OCI-LY7 (cell line): ENCODE data around the gene ZNF816. TPM values are rescaled to one million over a fixed set of nuclear protein-coding genes. Genes with fewer than 3 reads are reported as not detected.
"Not testable (repeated sequence)": the region's sequence is repeated elsewhere in the genome, so short reads cannot be mapped to it uniquely, and the experiment has no call there.

ENCODE experiments used
- BruUV-seq: library from RNA; stranded (reverse); fragments of 400-500 nt; replicated peaks from 2 replicates; lab custom pipeline; 2021; lab: Mats Ljungman, UMichigan
- CTCF ChIA-PET: fragments of 300-600 bp; sonication (Branson Sonifier 250); formaldehyde crosslinking; loops from one replicate; lab custom pipeline; 2022; ENCODE audit warnings: antibody characterized with exemption; ENCODE audit not compliant: unreplicated experiment; lab: Charles Lee
- POLR2A ChIA-PET: fragments of 300-600 bp; sonication (Branson Sonifier 250); formaldehyde crosslinking; loops from one replicate; lab custom pipeline; 2022; ENCODE audit warnings: antibody characterized with exemption; lab: Charles Lee
- DNase-seq: peaks from one replicate; pipeline ENCODE4 v3.0.0-alpha.2; 2015; ENCODE audit warnings: low spot score
- H2AFZ ChIP-seq: fragments of 200-600 bp; sonication (generic), shearing (Covaris generic); 2 replicates; pipeline ENCODE4 v1.6.1; 2014; ENCODE audit warnings: mild to moderate bottlenecking, antibody characterized with exemption, low read length, moderate library complexity
- H3K27ac ChIP-seq: fragments of 200-600 bp; sonication (generic); 2 replicates; pipeline ENCODE4 v1.5.1; 2014; ENCODE audit warnings: mixed run types, low read depth, mild to moderate bottlenecking, moderate library complexity, low read length, inconsistent platforms; ENCODE audit not compliant: poor library complexity, severe bottlenecking
- H3K36me3 ChIP-seq: fragments of 200-600 bp; sonication (generic); 2 replicates; pipeline ENCODE4 v1.6.1; 2014; ENCODE audit warnings: mild to moderate bottlenecking, antibody characterized with exemption, low read length, moderate library complexity, mixed read lengths; ENCODE audit not compliant: insufficient read depth
- H3K4me1 ChIP-seq: fragments of 200-600 bp; sonication (generic); 2 replicates; pipeline ENCODE4 v1.5.1; 2014; ENCODE audit warnings: mild to moderate bottlenecking, low read length; ENCODE audit not compliant: insufficient read depth, poor library complexity, severe bottlenecking
- H3K4me2 ChIP-seq: fragments of 200-600 bp; sonication (generic); 2 replicates; pipeline ENCODE4 v1.6.1; 2014; ENCODE audit warnings: mild to moderate bottlenecking, low read length
- H3K4me3 ChIP-seq: fragments of 200-600 bp; sonication (generic); 2 replicates; pipeline ENCODE4 v1.5.1; 2014; ENCODE audit warnings: mild to moderate bottlenecking, low read depth, low read length; ENCODE audit not compliant: poor library complexity, severe bottlenecking
- H3K79me2 ChIP-seq: fragments of 200-600 bp; sonication (generic); 2 replicates; pipeline ENCODE4 v1.6.1; 2016; ENCODE audit warnings: low read depth, mild to moderate bottlenecking, low read length, moderate library complexity, mixed read lengths; ENCODE audit not compliant: insufficient read depth
- H3K9me2 ChIP-seq: fragments of 200-600 bp; sonication (generic); 2 replicates; pipeline ENCODE4 v1.6.1; 2016; ENCODE audit warnings: mild to moderate bottlenecking, low read length, mixed read lengths; ENCODE audit not compliant: insufficient read depth
- H3K9me3 ChIP-seq: fragments of 200-600 bp; sonication (generic); 2 replicates; pipeline ENCODE4 v1.6.1; 2014; ENCODE audit warnings: mild to moderate bottlenecking, mixed run types, low read length, mixed read lengths
- H4K20me1 ChIP-seq: fragments of 200-600 bp; sonication (generic); 2 replicates; pipeline ENCODE4 v1.6.1; 2014; ENCODE audit warnings: mild to moderate bottlenecking, antibody characterized with exemption, low read length, moderate library complexity, mixed read lengths; ENCODE audit not compliant: insufficient read depth
- EZH2phosphoT487 ChIP-seq: fragments of 200-600 bp; sonication (generic); IDR thresholded peaks from 2 replicates; pipeline ENCODE4 v1.6.1; 2018; ENCODE audit warnings: low read depth, borderline replicate concordance, mild to moderate bottlenecking, mixed run types, antibody characterized with exemption, low read length, moderate library complexity, mixed read lengths
- intact Hi-C: fragments of 100-400 bp; cut with micrococcal nuclease; formaldehyde crosslinking; loops from one replicate; pipeline ENCODE4 v1.10.0; 2022; ENCODE audit not compliant: unreplicated experiment
- total RNA-seq, 2 experiments: library from RNA; depleted of rRNA in 1 of 2; stranded (reverse); fragments of >200 nt in 1 of 2; shearing (Covaris generic) in 1 of 2; gene quantifications; 2 replicates each; pipeline ENCODE4 v1.2.3, GENCODE V29; 2014 to 2022
- TF ChIP-seq, protein P1 (sequence below): fragments of 200-600 bp; sonication (generic); conservative IDR thresholded peaks from 2 replicates; pipeline ENCODE4 v1.5.1; 2014; ENCODE audit warnings: mild to moderate bottlenecking, antibody characterized with exemption, low read length, moderate library complexity, mixed read lengths

Gene ZNF816
- total RNA-seq, 2 experiments from 2014 or later = 8.6 to 8.8 TPM

DNA sequence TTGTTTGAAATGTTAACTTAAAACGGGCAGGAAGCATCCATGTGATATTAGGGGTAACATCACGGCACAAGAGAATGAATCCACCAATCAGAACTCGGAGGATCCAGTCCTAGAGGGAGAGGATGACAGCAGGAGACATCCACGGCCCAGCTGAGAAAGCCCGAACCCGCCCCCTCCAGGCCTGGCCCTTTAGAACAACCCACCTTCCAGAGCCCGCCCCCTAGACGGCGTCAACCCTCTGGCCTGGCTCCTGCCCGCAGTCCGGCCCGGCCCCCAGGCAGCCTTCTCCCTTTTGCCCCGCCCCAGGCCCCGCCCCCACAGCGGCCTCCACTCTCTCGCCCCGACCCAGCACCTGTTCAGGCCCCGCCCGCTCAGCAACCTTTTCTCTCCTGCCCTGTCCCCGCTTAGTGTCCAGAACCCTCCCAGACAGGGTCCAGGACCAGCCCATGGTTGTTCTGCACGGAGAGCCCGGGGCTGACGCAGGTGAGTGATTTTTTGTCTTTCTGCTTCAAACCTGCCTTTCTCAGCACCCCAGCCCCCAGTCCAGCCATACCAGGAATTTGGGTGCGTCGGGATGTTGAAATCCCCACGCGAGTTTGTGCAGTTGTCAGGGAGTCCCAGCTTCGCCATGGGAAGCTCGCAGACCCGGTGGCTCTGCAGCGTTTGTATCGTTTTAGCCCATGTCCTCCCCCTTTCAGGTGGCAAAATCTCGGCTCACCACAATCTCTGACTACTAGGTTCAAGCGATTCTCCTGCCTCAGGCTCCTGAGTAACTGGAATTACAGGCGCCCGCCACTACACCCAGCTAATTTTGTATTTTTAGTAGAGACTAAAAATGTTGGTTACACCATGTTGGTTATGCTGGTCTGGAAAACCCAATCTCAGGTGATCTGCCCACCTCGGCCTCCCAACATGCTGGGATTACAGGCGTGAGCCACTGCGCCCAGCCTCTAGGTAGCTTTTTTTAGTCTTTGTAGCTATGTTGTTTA lies 16.1 kb downstream of the ZNF816 start:
- H4K20me1 ChIP-seq = no peaks in the 10 kb centered on the region
- H3K9me2 ChIP-seq = no peaks in the 10 kb centered on the region
- peaks cover 3% of the 10 kb centered on the region for H3K4me1 ChIP-seq
- H3K4me2 ChIP-seq = no peak overlapping the region
- H3K36me3 ChIP-seq = peaks cover 33% of the 10 kb centered on the region
- H2AFZ ChIP-seq = no peak overlapping the region
- BruUV-seq = no TSS peak
- peaks cover 26% of the 10 kb centered on the region; the same call in 1 of the 2 replicates for H3K9me3 ChIP-seq
- DNase-seq = peak; percentile 13
- intact Hi-C loops = no loop called here
- no peak for TF ChIP-seq EZH2phosphoT487
- TF ChIP-seq, protein P1, sequence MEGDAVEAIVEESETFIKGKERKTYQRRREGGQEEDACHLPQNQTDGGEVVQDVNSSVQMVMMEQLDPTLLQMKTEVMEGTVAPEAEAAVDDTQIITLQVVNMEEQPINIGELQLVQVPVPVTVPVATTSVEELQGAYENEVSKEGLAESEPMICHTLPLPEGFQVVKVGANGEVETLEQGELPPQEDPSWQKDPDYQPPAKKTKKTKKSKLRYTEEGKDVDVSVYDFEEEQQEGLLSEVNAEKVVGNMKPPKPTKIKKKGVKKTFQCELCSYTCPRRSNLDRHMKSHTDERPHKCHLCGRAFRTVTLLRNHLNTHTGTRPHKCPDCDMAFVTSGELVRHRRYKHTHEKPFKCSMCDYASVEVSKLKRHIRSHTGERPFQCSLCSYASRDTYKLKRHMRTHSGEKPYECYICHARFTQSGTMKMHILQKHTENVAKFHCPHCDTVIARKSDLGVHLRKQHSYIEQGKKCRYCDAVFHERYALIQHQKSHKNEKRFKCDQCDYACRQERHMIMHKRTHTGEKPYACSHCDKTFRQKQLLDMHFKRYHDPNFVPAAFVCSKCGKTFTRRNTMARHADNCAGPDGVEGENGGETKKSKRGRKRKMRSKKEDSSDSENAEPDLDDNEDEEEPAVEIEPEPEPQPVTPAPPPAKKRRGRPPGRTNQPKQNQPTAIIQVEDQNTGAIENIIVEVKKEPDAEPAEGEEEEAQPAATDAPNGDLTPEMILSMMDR = no peak
- H3K4me3 ChIP-seq = no peak overlapping the region
- no peak overlapping the region for H3K27ac ChIP-seq
- ChIA-PET POLR2A (no interaction called here), CTCF (no interaction called here)
- H3K79me2 ChIP-seq = peaks cover 6% of the 10 kb centered on the region; the same call in 1 of the 2 replicates

DNA sequence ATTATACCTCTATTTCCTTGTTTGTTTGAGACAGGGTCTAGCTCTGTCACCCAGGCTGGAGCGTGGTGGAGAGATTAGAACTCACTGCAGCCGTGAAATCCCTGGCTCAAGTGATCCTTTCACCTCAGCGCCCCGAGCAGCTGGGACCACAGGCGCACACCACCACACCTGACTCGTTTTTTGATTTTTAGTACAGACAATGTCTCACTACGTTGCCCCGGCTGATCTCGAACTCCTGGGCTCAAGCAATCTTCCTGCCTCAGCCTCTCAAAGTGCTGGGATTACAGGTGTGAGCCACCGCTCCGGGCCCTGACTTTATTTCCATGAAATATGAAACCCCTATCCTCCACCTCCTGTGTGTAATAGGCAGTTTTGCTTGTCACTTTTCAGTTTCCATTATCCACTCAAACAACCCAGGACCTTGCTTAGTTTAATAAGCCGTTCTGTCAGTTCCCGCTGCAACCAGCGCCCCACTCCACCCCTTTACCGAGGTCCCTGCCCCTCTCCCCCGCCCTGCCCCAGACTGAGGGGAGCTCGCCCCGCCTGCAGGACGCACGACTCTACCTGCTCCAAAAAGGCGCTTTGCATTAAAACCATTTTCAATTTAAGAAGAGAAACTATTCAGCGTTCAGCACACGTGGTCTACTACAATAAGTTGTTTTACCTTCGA lies 16.9 kb downstream of the ZNF816 start:
- TF ChIP-seq, protein P1 = no peak
- Histone ChIP-seq H4K20me1 (no peaks in the 10 kb centered on the region), H3K4me1 (peaks cover 8% of the 10 kb centered on the region), H3K4me2 (no peak overlapping the region), H3K36me3 (peaks cover 24% of the 10 kb centered on the region), H3K79me2 (peaks cover 10% of the 10 kb centered on the region; the same call in 1 of the 2 replicates), H3K9me3 (peaks cover 18% of the 10 kb centered on the region; the same call in 1 of the 2 replicates), H2AFZ (no peak overlapping the region), H3K27ac (no peak overlapping the region), H3K4me3 (no peak overlapping the region), H3K9me2 (no peaks in the 10 kb centered on the region)
- intact Hi-C loops = no loop called here
- DNase-seq = no peak
- ChIA-PET CTCF (no interaction called here), POLR2A (no interaction called here)
- BruUV-seq = no TSS peak

DNA sequence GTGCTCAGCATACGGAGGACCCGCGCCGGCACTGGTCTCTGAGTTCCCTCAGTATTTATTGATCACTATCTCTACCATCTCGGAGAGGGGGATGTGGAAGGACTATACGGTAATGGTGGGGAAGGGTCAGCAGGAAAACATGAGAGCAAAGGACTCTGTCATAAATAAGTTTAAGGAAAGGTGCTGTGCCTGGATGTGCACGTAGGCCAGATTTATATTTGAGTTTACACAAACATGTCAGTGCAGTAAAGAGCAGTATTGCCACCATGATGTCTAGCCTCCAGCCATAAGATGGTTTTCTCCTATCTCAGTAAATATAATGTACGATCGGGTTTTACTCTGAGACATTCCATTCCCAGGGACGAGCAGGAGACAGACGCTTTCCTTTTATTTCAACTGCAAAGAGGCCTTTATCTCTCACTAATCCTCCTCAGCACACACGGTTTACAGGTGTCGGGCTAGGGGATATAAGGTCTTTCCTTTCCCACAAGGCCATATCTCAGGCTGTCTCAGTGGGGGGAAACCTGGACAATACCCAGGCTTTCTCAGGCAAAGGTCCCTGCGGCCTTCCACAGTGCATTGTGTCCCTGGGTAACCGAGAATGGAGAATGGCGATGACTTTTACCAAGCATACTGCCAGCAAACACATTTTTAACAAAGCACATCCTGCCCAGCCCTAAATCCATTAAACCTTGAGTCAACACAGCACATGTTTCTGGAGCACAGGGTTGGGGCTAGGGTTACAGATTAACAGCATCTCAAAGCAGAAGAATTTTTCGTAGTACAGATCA lies 17.8 kb downstream of the ZNF816 start:
- H3K27ac ChIP-seq, BruUV-seq, DNase-seq, H4K20me1 ChIP-seq, H3K4me3 ChIP-seq, H2AFZ ChIP-seq, intact Hi-C loops, H3K4me2 ChIP-seq, POLR2A ChIA-PET, H3K9me2 ChIP-seq, H3K4me1 ChIP-seq, CTCF ChIA-PET: not testable (repeated sequence)
- H3K79me2 ChIP-seq = peaks cover 18% of the 10 kb centered on the region; the same call in 1 of the 2 replicates
- H3K9me3 ChIP-seq = peaks cover 11% of the 10 kb centered on the region; the same call in 1 of the 2 replicates
- H3K36me3 ChIP-seq = peaks cover 16% of the 10 kb centered on the region
